K562 (cell line): ENCODE measurements around the gene ZDHHC14. TPM values are rescaled to one million over a fixed set of nuclear protein-coding genes. Genes with fewer than 3 reads are reported as not detected.
A peak's percentile ranks its signal among the peaks of the same experiment; 100 is the strongest.

Experiments
- ATAC-seq: fragments of 200-7000 bp; cut with Tn5 transposase; 3 replicates; pipeline ENCODE4 v1.9.1; 2020; ENCODE audit warnings: moderate library complexity
- BruUV-seq: library from RNA; stranded (reverse); fragments of 400-500 nt; replicated peaks from 2 replicates; lab custom pipeline; 2021; lab: Mats Ljungman, UMichigan
- CTCF ChIA-PET: fragments of 300-600 bp; formaldehyde crosslinking; extraction: SDS; loops from one replicate; lab custom pipeline; 2021; ENCODE audit warnings: low intra/inter-chr PET ratio; lab: Yijun Ruan, JAX
- POLR2A ChIA-PET: fragments of 300-600, 350-650 bp; sonication (Branson Sonifier 250); formaldehyde crosslinking; extraction: SDS; loops from one replicate; lab custom pipeline; 2021; ENCODE audit warnings: antibody characterized with exemption, inconsistent platforms; lab: Yijun Ruan, JAX
- DNase-seq, 4 experiments: peaks; one replicate each; pipeline versions ENCODE4 v3.0.0 to v3.0.0-alpha.2; 2011 to 2018; ENCODE audit warnings: low spot score in 3 of 4, mixed read lengths in 3 of 4; ENCODE audit errors: extremely low read depth in 1 of 4
- FAIRE-seq: peaks from 2 replicates; lab custom pipeline; 2011; peaks lifted over from hg19 to GRCh38; lab: Jason Lieb, UNC
- H2AFZ ChIP-seq: 2 replicates; pipeline ENCODE4 v1.6.0; 2011; ENCODE audit warnings: low read depth, low read length, control low read depth, inconsistent platforms
- H3K27ac ChIP-seq: fragments of 200-600 bp; 3 replicates; pipeline ENCODE4 v1.8.0; 2011; ENCODE audit warnings: low read depth, mild to moderate bottlenecking, control low read depth, inconsistent platforms, low read length, moderate library complexity, mixed read lengths; ENCODE audit errors: extremely low read depth
- H3K27me3 ChIP-seq, 2 experiments: fragments of 300-600 bp in 1 of 2; 2 replicates in 1 of 2; 3 replicates in 1 of 2; pipeline versions ENCODE4 v1.6.0 to v1.8.0; 2011; ENCODE audit warnings: inconsistent platforms in 2 of 2, low read length in 2 of 2, mild to moderate bottlenecking in 1 of 2, mixed read lengths in 1 of 2, moderate library complexity in 1 of 2; ENCODE audit not compliant: control insufficient read depth in 2 of 2, insufficient read depth in 2 of 2
- H3K36me3 ChIP-seq: fragments of 300-600 bp; 3 replicates; pipeline ENCODE4 v1.8.0; 2011; ENCODE audit warnings: mild to moderate bottlenecking, low read length, inconsistent platforms; ENCODE audit not compliant: control insufficient read depth, insufficient read depth
- H3K4me1 ChIP-seq, 2 experiments: fragments of 200-600 bp in 1 of 2; replicated peaks in 1 of 2; 2 replicates in 1 of 2; 3 replicates in 1 of 2; pipeline versions ENCODE4 v1.5.1 to v1.8.0; 2011; ENCODE audit warnings: inconsistent platforms in 2 of 2, low read length in 2 of 2, mild to moderate bottlenecking in 1 of 2, mixed read lengths in 1 of 2, moderate library complexity in 1 of 2; ENCODE audit not compliant: control insufficient read depth in 2 of 2, insufficient read depth in 2 of 2
- H3K4me2 ChIP-seq: 2 replicates; pipeline ENCODE4 v1.6.1; 2011; ENCODE audit warnings: low read length, control low read depth, inconsistent platforms, mixed read lengths; ENCODE audit not compliant: insufficient read depth
- H3K4me3 ChIP-seq: fragments of 200-600 bp; sonication (generic), shearing (Covaris generic); 2 replicates; pipeline ENCODE4 v1.5.1; 2016; ENCODE audit warnings: control low read depth, inconsistent platforms
- H3K79me2 ChIP-seq: fragments of 200-600 bp; 3 replicates; pipeline ENCODE4 v1.8.0; 2011; ENCODE audit warnings: low read length, inconsistent platforms; ENCODE audit not compliant: control insufficient read depth, insufficient read depth
- H3K9ac ChIP-seq, 2 experiments: 2 replicates each; pipeline versions ENCODE4 v1.6.0 to v1.6.1; 2011; ENCODE audit warnings: low read depth in 2 of 2, low read length in 2 of 2, control low read depth in 1 of 2, inconsistent platforms in 1 of 2, mild to moderate bottlenecking in 1 of 2, mixed read lengths in 1 of 2; ENCODE audit not compliant: insufficient read depth in 1 of 2
- H3K9me1 ChIP-seq: one replicate; pipeline ENCODE4 v1.6.0; 2011; ENCODE audit warnings: inconsistent platforms, mild to moderate bottlenecking, low read length, moderate library complexity; ENCODE audit not compliant: control insufficient read depth, insufficient read depth
- H3K9me3 ChIP-seq: replicated peaks from 2 replicates; pipeline ENCODE4 v1.5.1; 2011; ENCODE audit warnings: low read depth, low read length, inconsistent platforms; ENCODE audit not compliant: control insufficient read depth, insufficient read depth
- H4K20me1 ChIP-seq: replicated peaks from 2 replicates; pipeline ENCODE4 v1.6.1; 2011; ENCODE audit warnings: low read length, inconsistent platforms, mixed read lengths; ENCODE audit not compliant: control insufficient read depth, insufficient read depth
- ARHGAP35 ChIP-seq: fragments of 450-650 bp; IDR thresholded peaks from 2 replicates; pipeline ENCODE4 v1.6.1; 2018; ENCODE audit not compliant: partially characterized antibody
- CBX8 ChIP-seq: fragments of 200-600 bp; sonication (generic); IDR thresholded peaks from 2 replicates; pipeline ENCODE4 v1.6.1; 2012; ENCODE audit warnings: borderline replicate concordance, mixed run types, low read depth, mild to moderate bottlenecking, moderate library complexity, mixed read lengths, low read length, control low read depth, inconsistent platforms; ENCODE audit not compliant: poor library complexity, severe bottlenecking; ENCODE audit errors: extremely low read depth
- CSDE1 ChIP-seq, 2 experiments: fragments of 450-650 bp; IDR thresholded peaks; 2 replicates each; pipeline ENCODE4 v1.6.1; 2016; ENCODE audit warnings: mild to moderate bottlenecking in 1 of 2
- MED1 ChIP-seq: sonication (generic); formaldehyde crosslinking; IDR thresholded peaks from 2 replicates; pipeline ENCODE4 v1.8.1; 2023; ENCODE audit warnings: missing genetic modification reagents, borderline replicate concordance
- RNF219 ChIP-seq: fragments of 250-450 bp; sonication (Bioruptor Pico); IDR thresholded peaks from 2 replicates; pipeline ENCODE4 v1.5.0; 2022; ENCODE audit warnings: mild to moderate bottlenecking
- SMAD1 ChIP-seq: fragments of 150-350 bp; IDR thresholded peaks from 2 replicates; pipeline ENCODE4 v1.6.1; 2014; ENCODE audit warnings: low read length, low read depth; ENCODE audit not compliant: partially characterized antibody
- SMARCA4 ChIP-seq: fragments of 450-650 bp; IDR thresholded peaks from 2 replicates; pipeline ENCODE4 v1.6.1; 2016
- STAT6 ChIP-seq: sonication (generic); formaldehyde crosslinking; IDR thresholded peaks from 2 replicates; pipeline ENCODE4 v1.8.1; 2023; ENCODE audit warnings: mild to moderate bottlenecking, missing genetic modification reagents
- ZNF121 ChIP-seq: sonication (generic); formaldehyde crosslinking; conservative IDR thresholded peaks from 2 replicates; pipeline ENCODE4 v1.8.0; 2022; ENCODE audit warnings: missing genetic modification reagents
- ZNF175 ChIP-seq: fragments of 200-800 bp; sonication (Bioruptor generic); IDR thresholded peaks from 2 replicates; pipeline ENCODE4 v1.6.1; 2016; ENCODE audit warnings: low read depth, mild to moderate bottlenecking, missing genetic modification characterization, missing compliant biosample characterization
- ZNF398 ChIP-seq: fragments of 250-450 bp; sonication (Bioruptor Pico); IDR thresholded peaks from 2 replicates; pipeline ENCODE4 v1.8.0; 2021; ENCODE audit warnings: moderate library complexity, mild to moderate bottlenecking, inconsistent platforms
- WGBS: fragments of 100-300 bp; shearing (Covaris generic); methylation state at CpG from one replicate; pipeline ENCODE4 v1.1.6; 2016; ENCODE audit warnings: low coverage, mixed read lengths; ENCODE audit not compliant: insufficient coverage; ENCODE audit errors: missing lambda C conversion rate; 5-methylcytosine and 5-hydroxymethylcytosine counted together
- in situ Hi-C: fragments of 300-500 bp; cut with MboI; formaldehyde crosslinking; loops from 4 replicates; pipeline ENCODE4 v1.15.0; 2018; ENCODE audit warnings: inconsistent platforms, mixed read lengths
- intact Hi-C: fragments of 100-400 bp; cut with micrococcal nuclease; formaldehyde crosslinking; loops from 2 replicates; pipeline ENCODE4 v1.14.2; 2022
- polyA plus RNA-seq, 8 experiments: library from polyadenylated mRNA; depleted of rRNA in 4 of 8; stranded (reverse) in 5 of 8; unstranded in 3 of 8; fragments of >200 nt; fragmentation: Nextera tagmentation in 2 of 8; fragmentation: Illumina TruSeq in 1 of 8; extraction: Ambion mirVana in 2 of 8; extraction: Trizol in 1 of 8; gene quantifications; 2 replicates each; pipeline versions ENCODE4 v1.2.1 to v1.2.3, GENCODE V29; 2011 to 2014; ENCODE audit warnings: inconsistent platforms in 1 of 8, missing spikeins in 1 of 8
- total RNA-seq, 7 experiments: library from RNA; depleted of rRNA in 6 of 7; stranded (reverse); fragments of >200 nt in 6 of 7; fragmentation: Illumina TruSeq in 2 of 7; extraction: Trizol in 2 of 7; gene quantifications; 2 replicates each; pipeline versions ENCODE4 v1.2.1 to v1.2.3, GENCODE V29; 2011 to 2021; ENCODE audit warnings: low replicate concordance in 1 of 7
- TF ChIP-seq, protein P1 (sequence below): fragments of 450-650 bp; formaldehyde crosslinking; IDR thresholded peaks from 2 replicates; pipeline ENCODE4 v1.4.0; 2020; ENCODE audit warnings: mild to moderate bottlenecking
- TF ChIP-seq, protein P2 (sequence below): fragments of 450-650 bp; formaldehyde crosslinking; IDR thresholded peaks from 2 replicates; pipeline ENCODE4 v1.4.0; 2020; ENCODE audit warnings: mild to moderate bottlenecking, moderate library complexity

Gene ZDHHC14
- total and polyA plus RNA-seq, 9 of the 15 experiments (the other 6 are each of a cell fraction or from before 2014, with no cell fraction given) = 0.92 to 23.1 (median 13.8) TPM

- POLR2A ChIA-PET = interaction anchor here (1.0 to 4.3 kb wide), 3 partner anchors 11 to 24 kb away, joined by 3 to 18 read pairs (median 3); no protein-coding TSS in a partner anchor
- Histone ChIP-seq H3K36me3 (peaks cover 16% of the 10 kb centered on the region; the same call in 2 of the 3 replicates), H3K27me3 (no peaks in the 10 kb centered on the region), H4K20me1 (peaks cover 4% of the 10 kb centered on the region), H3K4me1 (peaks cover 13 to 17% of the 10 kb centered on the region in 2 experiments), H2AFZ (no peak overlapping the region), H3K9me3 (no peaks in the 10 kb centered on the region), H3K27ac (no peak overlapping the region), H3K4me3 (no peak overlapping the region), H3K9ac (peak overlapping the region in 1 of 2 experiments; percentile 64; a peak in 2 of 4 replicates)
- DNase-seq (no peak), ATAC-seq (no peak)
- in situ Hi-C loops = no loop called here
- TF ChIP-seq RNF219 (CRISPR knock-in tag) (no peak), MED1 (CRISPR knock-in tag) (no peak), STAT6 (CRISPR knock-in tag) (no peak), ZNF398 (CRISPR knock-in tag) (no peak), CSDE1 (IDR thresholded peaks at IDR 0.05) (no peak), ARHGAP35 (no peak), SMAD1 (no peak), CBX8 (no peak), SMARCA4 (no peak), ZNF175 (no peak), ZNF121 (CRISPR knock-in tag) (no peak)
- TF ChIP-seq, protein P1, sequence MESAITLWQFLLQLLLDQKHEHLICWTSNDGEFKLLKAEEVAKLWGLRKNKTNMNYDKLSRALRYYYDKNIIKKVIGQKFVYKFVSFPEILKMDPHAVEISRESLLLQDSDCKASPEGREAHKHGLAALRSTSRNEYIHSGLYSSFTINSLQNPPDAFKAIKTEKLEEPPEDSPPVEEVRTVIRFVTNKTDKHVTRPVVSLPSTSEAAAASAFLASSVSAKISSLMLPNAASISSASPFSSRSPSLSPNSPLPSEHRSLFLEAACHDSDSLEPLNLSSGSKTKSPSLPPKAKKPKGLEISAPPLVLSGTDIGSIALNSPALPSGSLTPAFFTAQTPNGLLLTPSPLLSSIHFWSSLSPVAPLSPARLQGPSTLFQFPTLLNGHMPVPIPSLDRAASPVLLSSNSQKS (CRISPR knock-in tag) = no peak
- TF ChIP-seq, protein P2, sequence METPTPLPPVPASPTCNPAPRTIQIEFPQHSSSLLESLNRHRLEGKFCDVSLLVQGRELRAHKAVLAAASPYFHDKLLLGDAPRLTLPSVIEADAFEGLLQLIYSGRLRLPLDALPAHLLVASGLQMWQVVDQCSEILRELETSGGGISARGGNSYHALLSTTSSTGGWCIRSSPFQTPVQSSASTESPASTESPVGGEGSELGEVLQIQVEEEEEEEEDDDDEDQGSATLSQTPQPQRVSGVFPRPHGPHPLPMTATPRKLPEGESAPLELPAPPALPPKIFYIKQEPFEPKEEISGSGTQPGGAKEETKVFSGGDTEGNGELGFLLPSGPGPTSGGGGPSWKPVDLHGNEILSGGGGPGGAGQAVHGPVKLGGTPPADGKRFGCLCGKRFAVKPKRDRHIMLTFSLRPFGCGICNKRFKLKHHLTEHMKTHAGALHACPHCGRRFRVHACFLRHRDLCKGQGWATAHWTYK (CRISPR knock-in tag) = no peak
- TF ChIP-seq, all 486 proteins: peak for 0
- intact Hi-C loops = no loop called here
- H3K9me1 ChIP-seq = no peaks in the 10 kb centered on the region
- 63% methylated on average over 2 of the region's 2 CpGs for WGBS
- H3K79me2 ChIP-seq = peaks cover 36% of the 10 kb centered on the region
- no peak overlapping the region for H3K4me2 ChIP-seq
- CTCF ChIA-PET = no interaction called here
- BruUV-seq = no TSS peak
- no peak for FAIRE-seq
Measured at GRCh38 chr6:157398151-157398550, 17.2 kb downstream of the ZDHHC14 start.
